KMS-11 (cell line): ENCODE measurements around the gene SRSF4.
"Not testable (repeated sequence)": the region's sequence is repeated elsewhere in the genome, so short reads cannot be mapped to it uniquely, and the experiment has no call there.

Experiments used
- H2AFZ ChIP-seq: fragments of 200-600 bp; sonication (generic); 2 replicates; pipeline ENCODE4 v1.6.1; 2016; ENCODE audit warnings: antibody characterized with exemption, mixed run types, low read depth
- H3K27ac ChIP-seq: fragments of 200-600 bp; sonication (generic); 2 replicates; pipeline ENCODE4 v1.6.1; 2016; ENCODE audit warnings: mild to moderate bottlenecking, mixed run types
- H3K27me3 ChIP-seq: fragments of 200-600 bp; sonication (generic); 2 replicates; pipeline ENCODE4 v1.6.1; 2017; ENCODE audit warnings: mild to moderate bottlenecking, low read depth, mixed run types, moderate library complexity; ENCODE audit not compliant: insufficient read depth
- H3K36me3 ChIP-seq: fragments of 200-600 bp; sonication (generic); 2 replicates; pipeline ENCODE4 v1.6.1; 2017; ENCODE audit warnings: mild to moderate bottlenecking, mixed run types; ENCODE audit not compliant: insufficient read depth
- H3K4me1 ChIP-seq: fragments of 200-600 bp; sonication (generic); 2 replicates; pipeline ENCODE4 v1.6.1; 2016; ENCODE audit warnings: mild to moderate bottlenecking, low read depth, mixed run types; ENCODE audit not compliant: poor library complexity, severe bottlenecking
- H3K4me2 ChIP-seq: fragments of 200-600 bp; sonication (generic); 2 replicates; pipeline ENCODE4 v1.7.0; 2016; ENCODE audit warnings: mild to moderate bottlenecking, mixed run types
- H3K4me3 ChIP-seq: fragments of 200-600 bp; sonication (generic); IDR thresholded peaks from 2 replicates; pipeline ENCODE4 v1.6.1; 2017; ENCODE audit warnings: low read depth, low read length, mixed read lengths; ENCODE audit not compliant: insufficient read depth
- H3K79me2 ChIP-seq: fragments of 200-600 bp; sonication (generic); 2 replicates; pipeline ENCODE4 v1.6.1; 2016; ENCODE audit warnings: low read depth, mixed run types; ENCODE audit not compliant: insufficient read depth
- H3K9ac ChIP-seq: fragments of 200-600 bp; sonication (generic); 2 replicates; pipeline ENCODE4 v1.6.1; 2016; ENCODE audit warnings: mild to moderate bottlenecking, mixed run types
- H4K20me1 ChIP-seq: fragments of 200-600 bp; sonication (generic); 2 replicates; pipeline ENCODE4 v1.6.1; 2016; ENCODE audit warnings: mild to moderate bottlenecking, mixed run types; ENCODE audit not compliant: insufficient read depth
- CTCF ChIP-seq: fragments of 200-600 bp; sonication (generic); conservative IDR thresholded peaks from 2 replicates; pipeline ENCODE4 v1.6.1; 2017; ENCODE audit warnings: low read depth, mild to moderate bottlenecking, antibody characterized with exemption, low read length, moderate library complexity, mixed read lengths

The SRSF4 gene

GRCh38 chr1:29225361-29225760, 43.7 kb upstream of the SRSF4 start:
- Histone ChIP-seq H3K27ac (no peak overlapping the region), H3K27me3 (no peaks in the 10 kb centered on the region), H3K4me2 (no peak overlapping the region), H3K36me3 (no peaks in the 10 kb centered on the region), H3K4me3 (no peak overlapping the region), H4K20me1 (no peaks in the 10 kb centered on the region), H3K79me2 (peaks cover 14% of the 10 kb centered on the region; the same call in 1 of the 2 replicates), H3K9ac (no peak overlapping the region), H2AFZ (no peak overlapping the region), H3K4me1 (peaks cover 19% of the 10 kb centered on the region)
- TF ChIP-seq CTCF, result no peak

GRCh38 chr1:29224356-29224837, 42.7 kb upstream of the SRSF4 start:
- Histone ChIP-seq H3K9ac (no peak overlapping the region), H3K4me3 (no peak overlapping the region), H3K27me3 (no peaks in the 10 kb centered on the region), H4K20me1 (no peaks in the 10 kb centered on the region), H2AFZ (no peak overlapping the region), H3K4me1 (peaks cover 22% of the 10 kb centered on the region), H3K36me3 (no peaks in the 10 kb centered on the region), H3K27ac (no peak overlapping the region), H3K79me2 (peaks cover 4% of the 10 kb centered on the region; the same call in 1 of the 2 replicates), H3K4me2 (no peak overlapping the region)
- no peak for TF ChIP-seq CTCF

GRCh38 chr1:29223521-29223920, 41.8 kb upstream of the SRSF4 start:
- Histone ChIP-seq H3K79me2 (no peaks in the 10 kb centered on the region; the same call in 1 of the 2 replicates), H4K20me1 (no peaks in the 10 kb centered on the region), H3K9ac (no peak overlapping the region), H3K4me2 (no peak overlapping the region), H3K4me1 (peaks cover 29% of the 10 kb centered on the region), H2AFZ (no peak overlapping the region), H3K4me3 (no peak overlapping the region), H3K27me3 (no peaks in the 10 kb centered on the region), H3K36me3 (no peaks in the 10 kb centered on the region), H3K27ac (no peak overlapping the region)
- TF ChIP-seq CTCF, result no peak

- Histone ChIP-seq H3K4me1 (peaks cover 33% of the 10 kb centered on the region), H3K27me3 (no peaks in the 10 kb centered on the region), H3K9ac (no peak overlapping the region), H3K36me3 (no peaks in the 10 kb centered on the region), H3K27ac (no peak overlapping the region), H3K79me2 (no peaks in the 10 kb centered on the region; the same call in 1 of the 2 replicates), H4K20me1 (no peaks in the 10 kb centered on the region), H2AFZ (no peak overlapping the region), H3K4me3 (no peak overlapping the region), H3K4me2 (no peak overlapping the region)
- TF ChIP-seq CTCF, result no peak
Measured at GRCh38 chr1:29222686-29223085, 41.0 kb upstream of the SRSF4 start.

GRCh38 chr1:29222260-29222659, 40.6 kb upstream of the SRSF4 start:
- H3K36me3 ChIP-seq, H3K79me2 ChIP-seq, H3K9ac ChIP-seq, H3K4me3 ChIP-seq, H4K20me1 ChIP-seq, H3K4me2 ChIP-seq, H2AFZ ChIP-seq, H3K27ac ChIP-seq, H3K27me3 ChIP-seq: not testable (repeated sequence)
- peaks cover 38% of the 10 kb centered on the region for H3K4me1 ChIP-seq
